OCI-LY7 (cell line): ENCODE results near the gene MYLIP.

Source experiments
- CTCF ChIP-seq: fragments of 200-600 bp; sonication (generic); conservative IDR thresholded peaks from 2 replicates; pipeline ENCODE4 v1.5.1; 2014; ENCODE audit warnings: mild to moderate bottlenecking, antibody characterized with exemption, low read length, moderate library complexity, mixed read lengths
- EZH2phosphoT487 ChIP-seq: fragments of 200-600 bp; sonication (generic); IDR thresholded peaks from 2 replicates; pipeline ENCODE4 v1.6.1; 2018; ENCODE audit warnings: low read depth, borderline replicate concordance, mild to moderate bottlenecking, mixed run types, antibody characterized with exemption, low read length, moderate library complexity, mixed read lengths

GRCh38 chr6:16163535-16164300 lies 34.8 kb downstream of the MYLIP start:
- TF ChIP-seq CTCF (no peak), EZH2phosphoT487 (no peak)
